ENCODE results near the gene CYP19A1.

GRCh38 chr15:51286816-51287215, 51.6 kb downstream of the CYP19A1 start:
- TF ChIP-seq POLR2AphosphoS5 (IDR thresholded peaks at IDR 0.05; ENCODE audit: low read depth, low read length) (no peak), EP300 (IDR thresholded peaks at IDR 0.05; ENCODE audit: borderline replicate concordance in 1 of 2, low read depth in 2 of 2, low read length in 2 of 2) (no peak), CTCF (IDR thresholded peaks at IDR 0.05; ENCODE audit: control extremely low read depth in 1 of 3, insufficient read depth in 1 of 3, low read depth in 1 of 3, low read length in 3 of 3) (peak; percentile 32 to 45 (median 34); a peak in 3 of 4 replicates), ATF3 (IDR thresholded peaks at IDR 0.05; ENCODE audit: insufficient read depth, low read depth, low read length) (no peak), SP4 (IDR thresholded peaks at IDR 0.05; ENCODE audit: low read length) (no peak), POLR2A (IDR thresholded peaks at IDR 0.05; ENCODE audit: control extremely low read depth in 1 of 2, low read depth in 2 of 2, low read length in 2 of 2) (no peak), CHD7 (IDR thresholded peaks at IDR 0.05; ENCODE audit: insufficient replicate concordance, low read length) (no peak), USF2 (IDR thresholded peaks at IDR 0.05; ENCODE audit: low read length) (no peak), YY1 (IDR thresholded peaks at IDR 0.05; ENCODE audit: low read depth, low read length) (no peak), SUZ12 (IDR thresholded peaks at IDR 0.05; ENCODE audit: low read length) (no peak), EZH2 (IDR thresholded peaks at IDR 0.05; ENCODE audit: low read depth, low read length, severe bottlenecking) (no peak), RFX5 (IDR thresholded peaks at IDR 0.05; ENCODE audit: borderline replicate concordance, low read depth, low read length) (no peak), JUN (IDR thresholded peaks at IDR 0.05; ENCODE audit: low read depth, low read length) (no peak), RNF2 (IDR thresholded peaks at IDR 0.05; ENCODE audit: borderline replicate concordance, low read depth, low read length, missing control alignments, poor library complexity, severe bottlenecking) (no peak)
